Thyroid gland (tissue), 4 donors: ENCODE measurements around the gene C2orf42.

ENCODE experiments used
- POLR2A ChIP-seq, 2 donors: fragments of 450-650 bp; IDR thresholded peaks; one replicate each; pipeline ENCODE4 v1.6.1; 2017; ENCODE audit warnings: antibody characterized with exemption in 2 of 2, mild to moderate bottlenecking in 2 of 2, moderate library complexity in 1 of 2
- TF ChIP-seq, protein P1 (sequence below), 6 experiments: fragments of 200-600 bp in 3 of 6; fragments of 450-650 bp in 3 of 6; sonication (generic) in 3 of 6; IDR thresholded peaks; one replicate each; pipeline ENCODE4 v1.5.1; 2016 to 2019; ENCODE audit warnings: antibody characterized with exemption in 6 of 6, mild to moderate bottlenecking in 2 of 6, inconsistent platforms in 1 of 6, moderate library complexity in 1 of 6

DNA sequence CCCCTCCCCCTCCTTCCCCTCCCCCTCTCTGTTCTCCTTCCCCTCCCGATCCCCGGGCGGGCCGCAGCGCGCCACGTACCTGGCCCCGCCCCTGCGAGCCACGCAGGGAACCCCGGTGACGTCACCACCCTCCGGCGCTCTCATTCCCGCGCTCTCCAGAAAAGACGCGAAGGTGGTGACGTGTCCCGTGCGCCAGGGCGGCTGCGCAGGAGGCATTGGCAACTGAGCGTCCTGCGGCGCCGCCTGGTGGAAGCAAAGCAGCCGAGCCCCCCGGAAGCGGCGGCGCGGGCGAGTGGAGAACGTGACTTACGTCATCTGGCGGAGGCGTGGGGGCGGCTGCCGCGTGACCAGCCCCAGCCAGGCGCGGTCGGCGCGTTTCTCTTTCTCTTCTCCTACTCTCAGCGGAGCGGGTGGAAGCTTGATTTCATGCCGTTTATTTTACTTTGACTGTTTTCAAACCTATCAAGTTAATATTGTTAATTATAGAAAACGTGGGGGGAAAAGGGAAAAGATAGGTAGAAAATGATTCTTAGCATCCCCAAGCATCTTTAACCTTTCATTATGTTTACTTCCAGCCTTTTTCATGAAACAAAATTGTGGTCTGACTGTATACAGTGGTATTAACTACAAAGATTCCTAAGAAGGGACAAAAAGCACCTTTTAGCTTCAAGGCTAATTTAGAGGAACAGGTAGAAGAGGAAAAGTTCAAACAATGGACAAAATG is 48.1 kb downstream of the C2orf42 start:
- TF ChIP-seq POLR2A (IDR thresholded peaks at IDR 0.05): peak in 1 of 2 donors; percentile 73
- TF ChIP-seq, protein P1, sequence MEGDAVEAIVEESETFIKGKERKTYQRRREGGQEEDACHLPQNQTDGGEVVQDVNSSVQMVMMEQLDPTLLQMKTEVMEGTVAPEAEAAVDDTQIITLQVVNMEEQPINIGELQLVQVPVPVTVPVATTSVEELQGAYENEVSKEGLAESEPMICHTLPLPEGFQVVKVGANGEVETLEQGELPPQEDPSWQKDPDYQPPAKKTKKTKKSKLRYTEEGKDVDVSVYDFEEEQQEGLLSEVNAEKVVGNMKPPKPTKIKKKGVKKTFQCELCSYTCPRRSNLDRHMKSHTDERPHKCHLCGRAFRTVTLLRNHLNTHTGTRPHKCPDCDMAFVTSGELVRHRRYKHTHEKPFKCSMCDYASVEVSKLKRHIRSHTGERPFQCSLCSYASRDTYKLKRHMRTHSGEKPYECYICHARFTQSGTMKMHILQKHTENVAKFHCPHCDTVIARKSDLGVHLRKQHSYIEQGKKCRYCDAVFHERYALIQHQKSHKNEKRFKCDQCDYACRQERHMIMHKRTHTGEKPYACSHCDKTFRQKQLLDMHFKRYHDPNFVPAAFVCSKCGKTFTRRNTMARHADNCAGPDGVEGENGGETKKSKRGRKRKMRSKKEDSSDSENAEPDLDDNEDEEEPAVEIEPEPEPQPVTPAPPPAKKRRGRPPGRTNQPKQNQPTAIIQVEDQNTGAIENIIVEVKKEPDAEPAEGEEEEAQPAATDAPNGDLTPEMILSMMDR (IDR thresholded peaks at IDR 0.05): peak; percentile 83 to 100 (median 94)
